DOHH2 (cell line): ENCODE data around the gene RHOD.

Experiments
- CTCF ChIP-seq: fragments of 200-600 bp; sonication (generic); IDR thresholded peaks from one replicate; pipeline ENCODE4 v1.5.1; 2014; ENCODE audit warnings: antibody characterized with exemption, mild to moderate bottlenecking, low read depth, low read length; ENCODE audit not compliant: poor library complexity, severe bottlenecking
- EZH2phosphoT487 ChIP-seq: fragments of 200-600 bp; sonication (generic); IDR thresholded peaks from 2 replicates; pipeline ENCODE4 v1.6.1; 2017; ENCODE audit warnings: borderline replicate concordance, mild to moderate bottlenecking, antibody characterized with exemption, low read length, moderate library complexity, mixed read lengths

DNA sequence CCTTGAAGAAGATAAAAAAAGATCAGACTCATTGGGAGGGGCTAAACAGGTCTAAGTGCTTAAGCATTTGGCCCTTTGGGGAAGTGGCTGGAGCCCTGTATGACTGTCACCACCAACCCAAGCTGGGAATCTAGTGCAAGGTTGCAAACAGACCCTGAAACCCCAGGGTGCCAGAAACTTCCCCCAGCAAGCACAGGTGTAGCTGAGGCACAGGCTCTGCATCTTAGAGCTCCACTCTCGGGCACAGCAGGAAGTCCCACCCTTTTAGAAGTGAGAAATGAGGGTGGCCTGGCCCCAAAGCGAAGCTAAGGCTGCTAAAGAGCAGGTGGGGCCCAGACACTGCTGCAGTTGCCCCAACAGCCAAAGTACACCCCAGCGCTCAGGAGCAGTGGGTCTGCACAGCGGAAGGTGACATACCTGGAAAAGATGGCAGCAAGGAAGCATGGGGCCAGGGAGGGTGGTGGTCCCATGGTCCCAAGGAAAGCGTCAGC lies 56.6 kb downstream of the RHOD start:
- no peak for TF ChIP-seq CTCF
- no peak for TF ChIP-seq EZH2phosphoT487
